Urinary bladder (tissue), 4 donors: ENCODE data around the gene CMIP. TPM values are rescaled to one million over a fixed set of nuclear protein-coding genes. Genes with fewer than 3 reads are reported as not detected.

ENCODE experiments used
- DNase-seq: peaks from one replicate; pipeline ENCODE4 v3.0.0-alpha.2; 2015; ENCODE audit errors: extremely low spot score
- H3K27ac ChIP-seq: one replicate; pipeline ENCODE4 v1.5.1; 2013; ENCODE audit warnings: low read depth, mild to moderate bottlenecking, moderate library complexity
- H3K36me3 ChIP-seq: one replicate; pipeline ENCODE4 v1.6.1; 2013; ENCODE audit warnings: mild to moderate bottlenecking, moderate library complexity; ENCODE audit not compliant: insufficient read depth
- H3K4me1 ChIP-seq: one replicate; pipeline ENCODE4 v1.6.1; 2013; ENCODE audit warnings: mild to moderate bottlenecking, moderate library complexity; ENCODE audit not compliant: insufficient read depth
- H3K4me3 ChIP-seq: one replicate; pipeline ENCODE4 v1.5.1; 2013; ENCODE audit warnings: low read depth, low read length
- WGBS: extraction: QIAGEN DNeasy Blood & Tissue Kit; methylation state at CpG from one replicate; pipeline ENCODE4 v1.1.7; 2013; 5-methylcytosine and 5-hydroxymethylcytosine counted together
- polyA plus RNA-seq: library from polyadenylated mRNA; stranded (reverse); fragments of 200-250 nt; gene quantifications from one replicate; pipeline ENCODE4 v1.2.3, GENCODE V29; 2013
- total RNA-seq: library from RNA; depleted of rRNA; stranded (reverse); fragments of >200 nt; gene quantifications from one replicate; pipeline ENCODE4 v1.2.3, GENCODE V29; 2014
- donor health status: healthy with polysubstance abuse.
- donor health status: healthy.

Gene CMIP
- total and polyA plus RNA-seq, 2 donors = 21.7 to 29.4 TPM

- Histone ChIP-seq H3K27ac (no peak overlapping the region), H3K4me1 (no peaks in the 10 kb centered on the region), H3K36me3 (no peaks in the 10 kb centered on the region), H3K4me3 (no peak overlapping the region)
- WGBS = 73% methylated on average over 14 of the region's 14 CpGs
- DNase-seq = no peak
Measured at GRCh38 chr16:81583893-81584631, 139.5 kb downstream of the CMIP start.

GRCh38 chr16:81585785-81586184, 141.2 kb downstream of the CMIP start:
- no peak overlapping the region for H3K4me3 ChIP-seq
- H3K36me3 ChIP-seq = no peaks in the 10 kb centered on the region
- H3K4me1 ChIP-seq = no peaks in the 10 kb centered on the region
- WGBS = 87% methylated on average over 8 of the region's 8 CpGs
- no peak for DNase-seq
- H3K27ac ChIP-seq = no peak overlapping the region

DNA sequence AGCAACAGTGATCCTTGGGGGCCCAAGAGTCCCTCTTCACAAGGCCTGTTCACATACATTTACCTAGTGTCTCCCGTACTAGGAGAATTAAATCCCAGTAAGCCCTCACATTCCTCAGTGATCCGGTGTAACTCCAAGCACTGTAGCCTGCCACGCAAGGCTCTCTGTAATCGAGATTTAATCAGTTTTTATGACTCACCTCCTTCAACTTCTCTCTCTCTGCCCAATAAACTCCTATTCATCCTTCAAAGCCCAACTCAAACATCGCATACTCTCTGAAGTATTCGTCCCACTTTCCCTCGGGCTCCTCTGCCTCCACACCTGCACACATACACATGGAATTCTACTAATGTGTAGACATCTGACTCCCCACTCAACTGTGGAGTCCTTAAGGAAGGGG, 141.8 kb downstream of the CMIP start:
- H3K27ac ChIP-seq = no peak overlapping the region

DNA sequence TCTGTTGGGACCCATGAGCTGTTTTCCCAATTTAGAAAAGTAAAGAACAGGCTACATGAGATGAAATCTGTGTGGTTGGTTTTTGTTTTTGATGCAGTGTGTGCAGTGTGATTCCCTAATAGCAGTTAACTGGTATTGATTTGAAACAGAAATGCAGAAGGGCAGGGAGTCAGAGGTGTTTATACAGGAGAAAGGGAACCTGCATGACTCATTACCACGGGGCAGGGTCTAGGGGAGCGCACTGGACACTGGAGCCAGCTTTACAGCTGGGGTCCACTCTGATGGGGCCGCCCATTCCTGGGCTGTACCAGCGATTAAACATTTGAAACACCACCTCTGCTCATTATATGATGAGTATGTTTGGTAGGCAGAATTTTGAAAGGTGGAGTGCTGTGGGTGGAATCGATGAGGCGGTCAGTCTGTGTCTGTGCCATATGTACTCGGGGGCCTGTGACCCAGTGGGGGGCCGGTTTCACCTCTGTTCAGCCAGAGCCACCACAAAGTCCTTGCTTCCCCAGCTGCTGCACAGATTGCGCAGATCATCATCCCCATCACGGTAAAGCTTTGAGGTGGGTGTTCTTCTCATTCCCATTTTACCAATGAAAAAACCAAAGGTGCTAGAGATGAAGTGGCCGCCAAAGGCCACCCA, 142.5 kb downstream of the CMIP start:
- DNase-seq = no peak
- Histone ChIP-seq H3K4me1 (no peaks in the 10 kb centered on the region), H3K27ac (no peak overlapping the region), H3K4me3 (no peak overlapping the region), H3K36me3 (no peaks in the 10 kb centered on the region)
- WGBS = 90% methylated on average over 11 of the region's 11 CpGs

More for the DNA sequence above, 141.8 kb downstream of the CMIP start:
- Histone ChIP-seq H3K36me3 (no peaks in the 10 kb centered on the region), H3K4me3 (no peak overlapping the region), H3K4me1 (no peaks in the 10 kb centered on the region)
- 89% methylated on average over 7 of the region's 7 CpGs for WGBS
- DNase-seq = no peak

GRCh38 chr16:81587626-81588160, 143.1 kb downstream of the CMIP start:
- Histone ChIP-seq H3K36me3 (no peaks in the 10 kb centered on the region), H3K4me1 (no peaks in the 10 kb centered on the region), H3K4me3 (no peak overlapping the region), H3K27ac (no peak overlapping the region)
- 91% methylated on average over 12 of the region's 12 CpGs for WGBS
- no peak for DNase-seq

- Histone ChIP-seq H3K4me3 (no peak overlapping the region), H3K36me3 (no peaks in the 10 kb centered on the region), H3K4me1 (no peaks in the 10 kb centered on the region), H3K27ac (no peak overlapping the region)
- 93% methylated on average over 17 of the region's 17 CpGs for WGBS
- no peak for DNase-seq
Measured at GRCh38 chr16:81588326-81589081, 143.9 kb downstream of the CMIP start.

- DNase-seq = no peak
- Histone ChIP-seq H3K4me3 (no peak overlapping the region), H3K36me3 (no peaks in the 10 kb centered on the region), H3K27ac (no peak overlapping the region), H3K4me1 (no peaks in the 10 kb centered on the region)
- 83% methylated on average over 13 of the region's 13 CpGs for WGBS
Measured at GRCh38 chr16:81589975-81590650, 145.5 kb downstream of the CMIP start.

GRCh38 chr16:81590714-81591544, 146.3 kb downstream of the CMIP start:
- Histone ChIP-seq H3K4me1 (no peaks in the 10 kb centered on the region), H3K36me3 (no peaks in the 10 kb centered on the region), H3K4me3 (no peak overlapping the region), H3K27ac (no peak overlapping the region)
- WGBS = 92% methylated on average over 5 of the region's 5 CpGs
- no peak for DNase-seq

- WGBS = 94% methylated on average over 2 of the region's 2 CpGs
- no peaks in the 10 kb centered on the region for H3K36me3 ChIP-seq
- no peak overlapping the region for H3K4me3 ChIP-seq
- DNase-seq = no peak
- no peaks in the 10 kb centered on the region for H3K4me1 ChIP-seq
- no peak overlapping the region for H3K27ac ChIP-seq
Measured at GRCh38 chr16:81591545-81591870, 146.9 kb downstream of the CMIP start.

- Histone ChIP-seq H3K36me3 (no peaks in the 10 kb centered on the region), H3K27ac (no peak overlapping the region), H3K4me3 (no peak overlapping the region), H3K4me1 (no peaks in the 10 kb centered on the region)
- DNase-seq = no peak
- 89% methylated on average over 11 of the region's 11 CpGs for WGBS
Measured at GRCh38 chr16:81592353-81592866, 147.8 kb downstream of the CMIP start.

GRCh38 chr16:81593481-81593880, 148.9 kb downstream of the CMIP start:
- no peak overlapping the region for H3K27ac ChIP-seq
- no peaks in the 10 kb centered on the region for H3K36me3 ChIP-seq
- WGBS = 92% methylated on average over 16 of the region's 16 CpGs
- H3K4me1 ChIP-seq = no peaks in the 10 kb centered on the region
- no peak for DNase-seq
- H3K4me3 ChIP-seq = no peak overlapping the region

- Histone ChIP-seq H3K27ac (no peak overlapping the region), H3K4me1 (no peaks in the 10 kb centered on the region), H3K36me3 (no peaks in the 10 kb centered on the region), H3K4me3 (no peak overlapping the region)
- WGBS = 96% methylated on average over 9 of the region's 9 CpGs
- DNase-seq = no peak
Measured at GRCh38 chr16:81595629-81596292, 151.2 kb downstream of the CMIP start.
